Measurements from ENCODE around the gene WDR89.

DNA sequence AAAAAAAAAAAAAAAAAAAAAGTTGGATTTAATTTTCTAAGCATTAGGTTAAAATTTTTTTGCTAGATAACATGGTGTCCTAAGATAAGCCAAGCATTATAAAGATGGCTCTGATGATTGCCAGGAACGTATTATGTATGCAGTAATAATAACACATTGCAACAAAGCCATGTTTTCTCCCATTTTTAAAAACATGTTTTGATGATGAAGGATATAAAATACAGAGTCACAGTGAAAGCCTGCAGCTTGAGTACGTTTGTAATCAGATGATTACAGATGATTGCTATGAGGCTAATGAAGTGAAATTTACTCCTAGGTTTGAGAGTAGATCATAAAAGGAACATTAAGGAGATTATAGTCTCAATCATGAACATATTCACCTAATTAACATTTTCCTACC lies 13.3 kb upstream of the WDR89 start:
- no peak for TF ChIP-seq POLR2A (IDR thresholded peaks at IDR 0.05)
- TF ChIP-seq, protein P1, sequence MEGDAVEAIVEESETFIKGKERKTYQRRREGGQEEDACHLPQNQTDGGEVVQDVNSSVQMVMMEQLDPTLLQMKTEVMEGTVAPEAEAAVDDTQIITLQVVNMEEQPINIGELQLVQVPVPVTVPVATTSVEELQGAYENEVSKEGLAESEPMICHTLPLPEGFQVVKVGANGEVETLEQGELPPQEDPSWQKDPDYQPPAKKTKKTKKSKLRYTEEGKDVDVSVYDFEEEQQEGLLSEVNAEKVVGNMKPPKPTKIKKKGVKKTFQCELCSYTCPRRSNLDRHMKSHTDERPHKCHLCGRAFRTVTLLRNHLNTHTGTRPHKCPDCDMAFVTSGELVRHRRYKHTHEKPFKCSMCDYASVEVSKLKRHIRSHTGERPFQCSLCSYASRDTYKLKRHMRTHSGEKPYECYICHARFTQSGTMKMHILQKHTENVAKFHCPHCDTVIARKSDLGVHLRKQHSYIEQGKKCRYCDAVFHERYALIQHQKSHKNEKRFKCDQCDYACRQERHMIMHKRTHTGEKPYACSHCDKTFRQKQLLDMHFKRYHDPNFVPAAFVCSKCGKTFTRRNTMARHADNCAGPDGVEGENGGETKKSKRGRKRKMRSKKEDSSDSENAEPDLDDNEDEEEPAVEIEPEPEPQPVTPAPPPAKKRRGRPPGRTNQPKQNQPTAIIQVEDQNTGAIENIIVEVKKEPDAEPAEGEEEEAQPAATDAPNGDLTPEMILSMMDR (IDR thresholded peaks at IDR 0.05) = no peak

All from uterus (tissue), 2 donors.